CD4-positive, alpha-beta T cell treated with Interleukin-17A for 4 hours (primary cell): ENCODE data around the gene ADAT1.

Experiments
- DNase-seq: peaks from one replicate; pipeline ENCODE4 v3.0.0-alpha.2; 2020; ENCODE audit warnings: mixed read lengths

ADAT1 gene, protein sequence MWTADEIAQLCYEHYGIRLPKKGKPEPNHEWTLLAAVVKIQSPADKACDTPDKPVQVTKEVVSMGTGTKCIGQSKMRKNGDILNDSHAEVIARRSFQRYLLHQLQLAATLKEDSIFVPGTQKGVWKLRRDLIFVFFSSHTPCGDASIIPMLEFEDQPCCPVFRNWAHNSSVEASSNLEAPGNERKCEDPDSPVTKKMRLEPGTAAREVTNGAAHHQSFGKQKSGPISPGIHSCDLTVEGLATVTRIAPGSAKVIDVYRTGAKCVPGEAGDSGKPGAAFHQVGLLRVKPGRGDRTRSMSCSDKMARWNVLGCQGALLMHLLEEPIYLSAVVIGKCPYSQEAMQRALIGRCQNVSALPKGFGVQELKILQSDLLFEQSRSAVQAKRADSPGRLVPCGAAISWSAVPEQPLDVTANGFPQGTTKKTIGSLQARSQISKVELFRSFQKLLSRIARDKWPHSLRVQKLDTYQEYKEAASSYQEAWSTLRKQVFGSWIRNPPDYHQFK

DNA sequence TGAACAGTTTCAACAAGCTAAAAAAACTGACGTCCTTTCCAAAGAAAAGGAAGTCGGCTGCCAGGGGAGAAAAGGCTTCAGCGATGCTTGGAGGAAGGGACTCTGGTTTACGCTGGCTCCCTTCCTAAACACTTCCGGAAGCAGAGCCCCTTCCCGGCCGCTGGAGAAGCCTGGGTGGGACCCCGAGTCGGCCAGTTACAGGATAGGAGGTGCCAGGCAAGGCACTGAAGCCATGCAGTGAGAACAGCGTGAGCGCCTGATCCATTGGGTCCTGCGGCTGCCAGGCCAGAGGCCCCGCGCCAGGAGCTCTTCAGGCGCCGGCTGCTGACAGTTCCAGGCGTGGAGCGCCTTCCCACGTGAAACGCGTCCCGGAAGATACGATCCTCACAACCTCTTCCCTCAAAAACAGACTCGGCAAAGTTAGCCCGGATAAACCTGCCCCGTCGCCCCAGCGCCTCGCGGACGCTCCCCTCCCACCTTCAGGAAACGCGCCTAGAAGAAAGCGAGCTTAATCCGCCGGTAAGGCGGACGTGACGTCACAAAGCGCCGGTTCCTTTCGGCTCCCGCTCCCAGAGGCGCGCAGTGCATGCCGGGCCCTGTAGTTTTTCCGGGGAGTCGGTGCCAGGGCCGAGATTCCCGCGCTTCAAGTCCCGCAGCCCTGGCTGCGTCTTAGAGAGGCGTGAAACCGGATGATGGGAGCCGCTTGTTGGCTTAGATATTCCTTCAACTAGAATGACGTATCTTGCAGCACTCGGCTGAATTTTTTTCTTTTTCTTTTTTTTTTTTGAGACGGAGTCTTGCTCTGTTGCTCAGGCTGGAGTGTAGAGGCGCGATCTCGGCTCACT is at the start of gene ADAT1:
Gene ADAT1 (minus strand): TSS at position 521 of the 845 bp plus-strand sequence. CDS start 2,482 bp downstream, outside the sequence.
- DNase-seq, result peak; percentile 98

- DNase-seq, result no peak
Observed at GRCh38 chr16:75667503-75667902, 44.4 kb upstream of the ADAT1 start.

GRCh38 chr16:75660726-75661302 is 37.7 kb upstream of the ADAT1 start:
- DNase-seq, result no peak

DNA sequence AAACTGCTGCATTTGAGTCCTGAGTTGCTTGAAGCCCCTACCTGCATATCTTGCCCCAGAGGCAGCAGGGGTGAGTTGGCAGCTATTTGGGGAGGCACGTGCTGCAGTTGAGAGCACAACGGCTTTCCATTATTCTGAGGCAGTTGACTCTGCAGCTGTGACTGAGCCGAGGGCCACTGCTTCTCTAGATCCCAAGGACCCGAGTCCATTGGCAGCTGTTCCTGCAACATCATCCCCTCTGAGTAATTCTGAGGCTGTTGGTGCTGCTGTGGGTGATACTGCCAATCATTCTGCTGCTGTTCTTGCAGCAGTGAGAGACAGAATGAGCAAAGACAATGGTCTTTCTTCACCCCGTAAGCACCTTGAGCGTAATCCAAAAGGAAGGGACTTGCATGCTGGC is 37.2 kb upstream of the ADAT1 start:
- no peak for DNase-seq

GRCh38 chr16:75658175-75658574 is 35.1 kb upstream of the ADAT1 start:
- DNase-seq, result no peak

DNA sequence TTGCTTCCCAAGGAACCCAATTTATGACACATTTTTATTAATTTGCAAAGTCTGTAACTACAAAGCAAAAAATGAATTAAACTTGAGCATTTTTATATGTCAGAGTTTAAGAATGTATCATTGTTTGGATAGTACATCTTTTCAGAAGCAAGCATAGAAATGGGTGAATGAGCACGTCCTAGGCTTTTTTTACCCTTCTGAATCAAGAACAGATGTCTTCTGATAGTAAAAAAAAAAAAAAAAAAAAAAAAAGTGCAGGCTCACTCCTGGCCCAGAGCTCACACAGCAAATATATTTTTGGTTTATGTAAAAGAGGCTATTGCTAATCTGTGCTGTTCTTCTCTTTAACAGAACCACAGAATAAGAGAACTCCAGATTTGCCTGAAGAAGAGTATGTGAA is 30.8 kb upstream of the ADAT1 start:
- DNase-seq, result no peak

GRCh38 chr16:75648265-75649076 is 25.4 kb upstream of the ADAT1 start:
- peak; percentile 90 for DNase-seq

DNA sequence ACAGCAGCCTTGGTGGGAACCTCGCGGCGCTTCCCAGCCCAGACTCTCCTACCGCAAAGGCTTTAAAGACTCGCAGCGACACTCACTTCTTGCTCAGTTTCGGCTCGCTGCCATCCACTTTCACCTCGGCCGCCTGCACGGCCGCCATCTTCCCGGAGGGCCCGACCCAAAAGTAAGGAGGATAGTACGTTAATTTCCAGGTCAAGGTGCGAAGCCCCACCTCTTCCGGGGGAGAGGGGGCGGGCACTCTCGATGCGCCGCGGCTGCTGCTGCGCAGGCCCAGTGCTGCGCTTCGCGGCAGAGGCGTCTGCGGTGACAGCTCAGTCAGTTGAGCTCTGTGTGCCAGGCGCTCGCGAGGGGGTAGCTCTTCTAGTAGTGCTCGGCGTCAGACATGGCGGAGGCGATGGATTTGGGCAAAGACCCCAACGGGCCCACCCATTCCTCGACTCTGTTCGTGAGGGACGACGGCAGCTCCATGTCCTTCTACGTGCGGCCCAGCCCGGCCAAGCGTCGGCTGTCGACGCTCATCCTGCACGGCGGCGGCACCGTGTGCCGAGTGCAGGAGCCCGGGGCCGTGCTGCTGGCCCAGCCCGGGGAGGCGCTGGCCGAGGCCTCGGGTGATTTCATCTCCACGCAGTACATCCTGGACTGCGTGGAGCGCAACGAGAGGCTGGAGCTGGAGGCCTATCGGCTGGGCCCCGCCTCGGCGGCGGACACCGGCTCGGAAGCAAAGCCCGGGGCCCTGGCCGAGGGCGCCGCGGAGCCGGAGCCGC is 24.6 kb upstream of the ADAT1 start, which contains the start of the genes KARS1 and TERF2IP:
Gene KARS1 (minus strand): TSS at position 174 of the 773 bp plus-strand sequence. CDS start 26 bp downstream, at position 148.
Gene TERF2IP (plus strand): TSS at position 282 of the 773 bp plus-strand sequence. CDS start 110 bp downstream, at position 392.
- DNase-seq, result peak; percentile 95

DNA sequence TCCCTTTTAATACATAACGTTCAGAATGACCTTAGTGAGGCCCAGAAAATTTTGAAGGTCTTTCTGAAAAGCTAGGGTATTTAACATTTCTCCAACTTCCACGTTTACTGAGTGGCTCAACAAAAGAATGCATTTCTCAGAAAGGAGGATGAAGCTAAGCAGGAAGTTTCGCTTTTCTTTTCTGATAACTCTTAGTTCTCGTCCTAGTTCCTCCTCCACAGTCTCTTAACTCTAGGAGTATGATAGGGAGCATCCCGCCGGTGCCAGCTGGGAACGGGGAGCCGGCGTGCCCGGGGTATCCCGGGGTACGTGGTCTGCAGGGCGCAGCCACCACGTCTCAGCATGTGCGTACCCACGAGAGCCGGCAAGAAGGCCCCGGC is 24.0 kb upstream of the ADAT1 start:
- DNase-seq, result no peak

DNA sequence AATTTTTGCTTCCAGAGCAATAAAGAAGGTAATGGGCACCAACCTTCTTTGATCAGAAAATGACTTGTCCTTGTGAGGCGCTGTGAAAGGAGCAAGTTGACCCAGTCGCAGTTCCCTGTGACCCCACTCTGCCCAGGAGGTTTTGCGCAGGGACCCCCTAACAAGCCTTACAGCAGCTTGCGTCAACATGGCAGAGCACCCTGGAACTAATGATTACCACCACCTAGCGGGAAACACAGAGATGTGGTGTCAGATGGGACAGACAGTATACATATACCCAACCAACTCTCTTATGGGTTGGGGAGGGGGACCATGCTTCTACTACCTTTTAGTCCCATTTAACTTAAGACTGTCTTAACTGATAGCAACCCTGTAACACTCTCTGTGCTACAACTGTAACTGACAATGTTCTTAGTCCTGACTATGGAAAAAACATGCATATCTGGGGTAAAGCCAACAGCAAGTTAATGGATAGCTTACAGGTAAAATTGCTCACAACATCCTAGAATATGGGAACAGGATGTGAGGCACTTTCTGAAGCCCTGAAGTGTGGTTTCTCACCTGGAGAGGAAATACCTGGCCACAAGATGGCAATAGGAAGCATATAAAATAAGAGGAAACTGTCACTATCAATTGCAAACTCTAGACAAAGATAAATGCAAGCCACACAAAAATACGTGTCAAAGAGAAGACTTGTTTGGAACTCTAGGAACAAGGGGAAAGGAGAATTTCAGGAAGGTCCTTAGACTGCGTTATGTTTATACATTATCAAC is 21.3 kb upstream of the ADAT1 start:
- no peak for DNase-seq

DNA sequence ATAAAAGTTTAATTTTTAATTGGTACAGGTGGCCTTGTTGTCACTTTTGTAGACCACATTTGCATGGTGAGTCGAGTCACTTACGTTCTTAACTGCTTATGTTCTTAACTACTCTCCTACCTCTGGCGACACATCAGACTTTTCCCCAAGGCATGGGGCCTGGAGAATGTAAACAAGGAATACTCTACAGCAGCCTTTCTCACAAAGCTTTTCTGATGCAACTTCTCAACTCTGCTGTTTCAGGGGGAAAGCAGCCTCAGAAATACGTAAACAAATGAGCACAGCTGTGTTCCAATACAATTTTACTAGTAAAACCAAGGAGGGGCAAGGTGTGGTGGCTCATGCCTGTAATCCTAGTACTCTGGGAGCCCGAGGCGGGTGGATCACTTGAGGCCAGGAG is 17.5 kb upstream of the ADAT1 start:
- no peak for DNase-seq

- no peak for DNase-seq
Observed at GRCh38 chr16:75635036-75635435, 12.0 kb upstream of the ADAT1 start.

- DNase-seq, result no peak
Observed at GRCh38 chr16:75632857-75633256, 9.8 kb upstream of the ADAT1 start.

DNA sequence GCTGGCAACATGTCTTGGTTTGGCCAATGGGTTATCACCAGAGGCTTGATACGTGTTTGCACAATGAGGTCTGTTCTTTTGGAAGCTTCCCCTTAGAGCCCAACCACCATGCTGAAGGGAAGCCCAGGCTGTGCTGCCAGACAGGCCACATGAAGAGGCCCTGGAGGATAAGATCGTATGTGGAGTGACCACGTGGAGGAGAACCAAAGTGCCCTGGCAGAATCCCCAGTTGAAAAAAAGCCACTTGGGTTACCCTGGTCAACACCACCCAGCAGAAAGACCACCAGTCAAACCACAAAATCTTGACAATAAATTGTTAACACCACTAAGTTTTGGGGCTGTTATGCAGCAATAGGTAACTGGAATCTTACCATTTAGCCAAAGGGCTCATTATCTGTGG is 7.0 kb upstream of the ADAT1 start:
- DNase-seq, result no peak

GRCh38 chr16:75629132-75629531 is 6.1 kb upstream of the ADAT1 start:
- no peak for DNase-seq

- DNase-seq, result no peak
Observed at GRCh38 chr16:75628351-75628750, 5.3 kb upstream of the ADAT1 start.

DNA sequence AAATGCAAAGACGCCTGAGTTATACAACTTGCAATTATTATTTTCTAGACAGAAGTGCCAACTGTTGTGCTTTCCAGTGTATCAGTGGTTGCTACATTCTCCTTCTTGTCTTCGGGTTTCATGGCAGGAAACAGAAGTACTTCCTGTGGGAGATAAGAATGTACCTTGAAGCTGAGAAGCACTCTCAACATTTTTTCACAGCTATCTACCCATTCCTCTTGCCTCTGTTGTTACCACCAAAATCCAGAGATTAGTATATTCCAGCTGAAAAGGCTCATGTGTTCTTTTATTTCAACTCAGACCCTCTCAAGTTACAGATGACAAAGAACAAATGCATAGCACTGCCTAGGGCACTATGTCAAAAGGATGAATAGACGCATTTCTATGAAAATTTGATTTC is 4.8 kb upstream of the ADAT1 start:
- no peak for DNase-seq

DNA sequence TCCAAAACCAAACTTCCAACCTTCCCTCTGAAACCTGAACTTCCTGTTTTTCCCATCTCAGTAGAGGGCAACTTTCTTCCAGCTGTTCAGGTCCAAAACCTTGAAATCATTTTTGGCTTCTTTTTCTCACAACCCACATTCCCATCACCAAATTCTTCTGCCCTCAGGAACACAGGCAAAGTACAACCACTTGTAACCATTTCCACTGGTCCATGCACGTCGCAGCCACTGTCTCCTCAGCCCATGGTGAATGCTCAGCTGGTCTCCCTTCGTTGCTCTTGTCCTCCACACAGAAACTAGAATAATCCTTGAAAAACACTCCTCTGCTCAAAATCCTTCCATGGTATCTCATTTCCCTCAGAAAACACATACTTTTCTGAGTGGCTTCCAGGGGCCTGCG is 3.7 kb upstream of the ADAT1 start:
- DNase-seq, result no peak

DNA sequence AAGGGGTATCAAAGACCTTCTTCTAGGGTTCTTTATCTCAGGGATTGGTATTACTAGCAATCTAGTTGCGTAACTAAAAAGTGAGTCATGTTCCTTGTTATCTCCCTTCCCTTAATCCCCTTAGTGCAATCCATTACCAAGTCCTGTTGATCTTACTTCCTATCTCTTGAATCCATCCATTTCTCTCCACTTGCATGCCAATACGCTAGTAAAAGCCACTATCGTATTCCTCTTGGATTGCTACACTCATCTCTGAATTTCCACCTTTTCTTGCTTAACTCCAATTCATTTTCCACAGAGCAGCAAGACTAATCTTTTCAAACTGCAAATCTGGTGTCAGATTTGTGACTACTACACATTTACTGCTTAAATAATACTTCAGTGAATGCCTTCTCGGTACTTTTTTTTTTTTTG is 1.8 kb upstream of the ADAT1 start:
- DNase-seq, result no peak

DNA sequence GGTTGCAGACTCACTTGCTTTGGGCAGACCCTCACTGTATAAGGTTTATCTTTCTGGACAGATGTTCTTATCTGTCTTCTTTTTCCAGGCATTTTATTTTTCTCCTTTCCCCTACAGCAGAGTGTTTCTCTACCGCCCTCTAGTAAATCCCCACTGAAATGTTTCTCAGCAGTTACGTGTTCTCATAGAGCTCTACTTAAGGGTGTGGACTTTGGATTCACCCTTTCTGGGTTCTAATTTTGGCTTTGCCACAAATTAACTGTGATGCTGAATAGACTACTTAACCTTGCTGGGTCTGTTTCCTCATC is 2.0 kb downstream of the ADAT1 start:
- DNase-seq, result no peak
